OCI-LY7 (cell line): ENCODE measurements around the gene PRAMEF14. TPM values are rescaled to one million over a fixed set of nuclear protein-coding genes. Genes with fewer than 3 reads are reported as not detected.
A peak's percentile ranks its signal among the peaks of the same experiment; 100 is the strongest.
"Not testable (repeated sequence)": the region's sequence is repeated elsewhere in the genome, so short reads cannot be mapped to it uniquely, and the experiment has no call there.

Experiments
- BruUV-seq: library from RNA; stranded (reverse); fragments of 400-500 nt; replicated peaks from 2 replicates; lab custom pipeline; 2021; lab: Mats Ljungman, UMichigan
- CTCF ChIA-PET: fragments of 300-600 bp; sonication (Branson Sonifier 250); formaldehyde crosslinking; loops from one replicate; lab custom pipeline; 2022; ENCODE audit warnings: antibody characterized with exemption; ENCODE audit not compliant: unreplicated experiment; lab: Charles Lee
- POLR2A ChIA-PET: fragments of 300-600 bp; sonication (Branson Sonifier 250); formaldehyde crosslinking; loops from one replicate; lab custom pipeline; 2022; ENCODE audit warnings: antibody characterized with exemption; lab: Charles Lee
- DNase-seq: peaks from one replicate; pipeline ENCODE4 v3.0.0-alpha.2; 2015; ENCODE audit warnings: low spot score
- H2AFZ ChIP-seq: fragments of 200-600 bp; sonication (generic), shearing (Covaris generic); 2 replicates; pipeline ENCODE4 v1.6.1; 2014; ENCODE audit warnings: mild to moderate bottlenecking, antibody characterized with exemption, low read length, moderate library complexity
- H3K27ac ChIP-seq: fragments of 200-600 bp; sonication (generic); 2 replicates; pipeline ENCODE4 v1.5.1; 2014; ENCODE audit warnings: mixed run types, low read depth, mild to moderate bottlenecking, moderate library complexity, low read length, inconsistent platforms; ENCODE audit not compliant: poor library complexity, severe bottlenecking
- H3K36me3 ChIP-seq: fragments of 200-600 bp; sonication (generic); 2 replicates; pipeline ENCODE4 v1.6.1; 2014; ENCODE audit warnings: mild to moderate bottlenecking, antibody characterized with exemption, low read length, moderate library complexity, mixed read lengths; ENCODE audit not compliant: insufficient read depth
- H3K4me1 ChIP-seq: fragments of 200-600 bp; sonication (generic); 2 replicates; pipeline ENCODE4 v1.5.1; 2014; ENCODE audit warnings: mild to moderate bottlenecking, low read length; ENCODE audit not compliant: insufficient read depth, poor library complexity, severe bottlenecking
- H3K4me2 ChIP-seq: fragments of 200-600 bp; sonication (generic); 2 replicates; pipeline ENCODE4 v1.6.1; 2014; ENCODE audit warnings: mild to moderate bottlenecking, low read length
- H3K4me3 ChIP-seq: fragments of 200-600 bp; sonication (generic); 2 replicates; pipeline ENCODE4 v1.5.1; 2014; ENCODE audit warnings: mild to moderate bottlenecking, low read depth, low read length; ENCODE audit not compliant: poor library complexity, severe bottlenecking
- H3K79me2 ChIP-seq: fragments of 200-600 bp; sonication (generic); 2 replicates; pipeline ENCODE4 v1.6.1; 2016; ENCODE audit warnings: low read depth, mild to moderate bottlenecking, low read length, moderate library complexity, mixed read lengths; ENCODE audit not compliant: insufficient read depth
- H3K9me2 ChIP-seq: fragments of 200-600 bp; sonication (generic); 2 replicates; pipeline ENCODE4 v1.6.1; 2016; ENCODE audit warnings: mild to moderate bottlenecking, low read length, mixed read lengths; ENCODE audit not compliant: insufficient read depth
- H3K9me3 ChIP-seq: fragments of 200-600 bp; sonication (generic); 2 replicates; pipeline ENCODE4 v1.6.1; 2014; ENCODE audit warnings: mild to moderate bottlenecking, mixed run types, low read length, mixed read lengths
- H4K20me1 ChIP-seq: fragments of 200-600 bp; sonication (generic); 2 replicates; pipeline ENCODE4 v1.6.1; 2014; ENCODE audit warnings: mild to moderate bottlenecking, antibody characterized with exemption, low read length, moderate library complexity, mixed read lengths; ENCODE audit not compliant: insufficient read depth
- intact Hi-C: fragments of 100-400 bp; cut with micrococcal nuclease; formaldehyde crosslinking; loops from one replicate; pipeline ENCODE4 v1.10.0; 2022; ENCODE audit not compliant: unreplicated experiment
- total RNA-seq, 2 experiments: library from RNA; depleted of rRNA in 1 of 2; stranded (reverse); fragments of >200 nt in 1 of 2; shearing (Covaris generic) in 1 of 2; gene quantifications; 2 replicates each; pipeline ENCODE4 v1.2.3, GENCODE V29; 2014 to 2022
- TF ChIP-seq, protein P1 (sequence below): fragments of 200-600 bp; sonication (generic); conservative IDR thresholded peaks from 2 replicates; pipeline ENCODE4 v1.5.1; 2014; ENCODE audit warnings: mild to moderate bottlenecking, antibody characterized with exemption, low read length, moderate library complexity, mixed read lengths

Gene PRAMEF14
- total RNA-seq, 2 experiments from 2014 or later = not detected

DNA sequence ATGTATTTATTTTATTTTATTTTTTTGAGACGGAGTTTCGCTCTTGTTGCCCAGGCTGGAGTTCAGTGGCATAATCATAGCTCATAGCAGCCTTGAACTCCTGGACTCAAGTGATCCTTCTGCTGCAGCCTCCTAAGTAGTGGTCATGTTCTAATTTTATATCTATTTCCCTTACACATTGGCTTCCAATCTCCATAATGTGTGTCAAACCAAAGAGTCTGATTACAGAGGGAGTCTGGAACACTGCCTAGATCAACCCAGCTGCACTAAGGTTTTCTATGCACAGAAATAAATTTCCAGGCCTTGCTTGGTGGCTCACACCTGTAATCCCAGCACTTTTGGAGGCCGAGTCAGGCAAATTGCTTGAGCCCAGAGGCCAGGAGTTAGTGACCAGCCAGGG, 32.0 kb upstream of the PRAMEF14 start:
- H3K36me3 ChIP-seq, H3K9me2 ChIP-seq, H3K4me1 ChIP-seq, H3K79me2 ChIP-seq, H3K27ac ChIP-seq, H3K9me3 ChIP-seq, BruUV-seq, CTCF ChIA-PET, H3K4me3 ChIP-seq, POLR2A ChIA-PET, H2AFZ ChIP-seq, H3K4me2 ChIP-seq, H4K20me1 ChIP-seq, DNase-seq, intact Hi-C loops: not testable (repeated sequence)

DNA sequence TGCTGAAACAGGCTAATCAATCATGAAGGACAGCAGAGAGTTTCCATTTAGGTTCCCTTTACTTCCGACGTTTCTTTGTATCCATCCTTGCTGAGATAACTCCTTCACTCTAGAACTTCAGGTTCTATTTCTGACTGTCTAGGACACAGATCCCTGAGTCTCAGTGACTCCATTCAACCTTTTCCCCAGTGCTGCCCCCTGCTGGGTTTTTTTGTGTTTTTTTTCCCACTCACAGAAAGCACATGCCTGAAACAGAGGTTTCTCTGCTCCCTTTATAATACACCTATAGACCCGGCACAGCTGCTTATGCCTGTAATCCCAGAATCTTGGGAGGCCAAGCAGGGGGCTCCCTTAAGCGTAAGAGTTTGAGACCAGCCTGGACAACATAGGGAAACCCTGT, 21.6 kb upstream of the PRAMEF14 start:
- DNase-seq = peak; percentile 16
- H3K4me2 ChIP-seq, H4K20me1 ChIP-seq, BruUV-seq, intact Hi-C loops, H3K36me3 ChIP-seq, CTCF ChIA-PET, H3K27ac ChIP-seq, H3K4me3 ChIP-seq, H3K4me1 ChIP-seq, POLR2A ChIA-PET, H3K79me2 ChIP-seq, H3K9me3 ChIP-seq, H3K9me2 ChIP-seq, H2AFZ ChIP-seq: not testable (repeated sequence)
- TF ChIP-seq, protein P1, sequence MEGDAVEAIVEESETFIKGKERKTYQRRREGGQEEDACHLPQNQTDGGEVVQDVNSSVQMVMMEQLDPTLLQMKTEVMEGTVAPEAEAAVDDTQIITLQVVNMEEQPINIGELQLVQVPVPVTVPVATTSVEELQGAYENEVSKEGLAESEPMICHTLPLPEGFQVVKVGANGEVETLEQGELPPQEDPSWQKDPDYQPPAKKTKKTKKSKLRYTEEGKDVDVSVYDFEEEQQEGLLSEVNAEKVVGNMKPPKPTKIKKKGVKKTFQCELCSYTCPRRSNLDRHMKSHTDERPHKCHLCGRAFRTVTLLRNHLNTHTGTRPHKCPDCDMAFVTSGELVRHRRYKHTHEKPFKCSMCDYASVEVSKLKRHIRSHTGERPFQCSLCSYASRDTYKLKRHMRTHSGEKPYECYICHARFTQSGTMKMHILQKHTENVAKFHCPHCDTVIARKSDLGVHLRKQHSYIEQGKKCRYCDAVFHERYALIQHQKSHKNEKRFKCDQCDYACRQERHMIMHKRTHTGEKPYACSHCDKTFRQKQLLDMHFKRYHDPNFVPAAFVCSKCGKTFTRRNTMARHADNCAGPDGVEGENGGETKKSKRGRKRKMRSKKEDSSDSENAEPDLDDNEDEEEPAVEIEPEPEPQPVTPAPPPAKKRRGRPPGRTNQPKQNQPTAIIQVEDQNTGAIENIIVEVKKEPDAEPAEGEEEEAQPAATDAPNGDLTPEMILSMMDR = peak; percentile 69

DNA sequence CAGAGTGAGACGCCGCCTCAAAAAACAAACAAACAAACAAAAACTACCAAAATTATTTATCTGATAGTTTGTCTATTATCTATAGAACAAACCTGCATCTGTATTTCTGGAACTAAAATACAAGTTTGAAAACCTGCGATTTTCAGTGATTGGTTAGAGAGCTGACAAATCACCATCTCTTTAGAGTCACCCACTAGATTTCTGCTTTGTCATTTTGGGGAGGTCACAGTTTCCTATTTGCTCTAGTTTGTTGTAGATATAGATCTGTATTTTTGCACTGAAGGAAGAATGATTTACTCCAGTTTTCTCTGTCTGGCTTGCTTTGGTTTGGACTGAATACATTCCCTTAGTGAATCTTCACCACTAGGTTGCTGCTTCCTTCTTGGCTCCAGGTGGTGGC, 19.6 kb upstream of the PRAMEF14 start:
- H3K9me2 ChIP-seq, H3K27ac ChIP-seq, H3K36me3 ChIP-seq, H3K4me1 ChIP-seq, POLR2A ChIA-PET, intact Hi-C loops, H3K4me2 ChIP-seq, H3K79me2 ChIP-seq, BruUV-seq, H2AFZ ChIP-seq, H3K9me3 ChIP-seq, CTCF ChIA-PET, H4K20me1 ChIP-seq, DNase-seq, H3K4me3 ChIP-seq: not testable (repeated sequence)

DNA sequence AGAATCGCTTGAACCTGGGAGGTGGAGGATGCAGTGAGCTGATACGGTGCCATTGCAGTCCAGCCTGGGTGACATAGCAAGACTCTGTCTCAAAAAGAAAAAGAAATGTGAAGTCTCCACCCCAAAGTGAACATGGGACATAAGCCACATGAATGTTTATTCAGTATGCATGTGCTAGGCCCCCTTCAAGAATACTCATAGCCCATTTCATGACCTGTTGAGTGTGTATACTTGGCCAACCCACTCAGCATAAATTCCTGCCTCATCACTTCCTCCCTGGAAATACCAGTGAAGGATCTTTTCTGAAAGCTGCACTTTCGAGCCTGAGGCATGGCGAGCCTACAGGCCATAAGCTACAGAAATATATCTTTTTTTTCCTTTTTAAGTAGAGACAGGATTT, 18.0 kb upstream of the PRAMEF14 start:
- H3K9me3 ChIP-seq, intact Hi-C loops, H3K4me3 ChIP-seq, CTCF ChIA-PET, H3K9me2 ChIP-seq, BruUV-seq, H2AFZ ChIP-seq, H3K4me2 ChIP-seq, H3K79me2 ChIP-seq, H3K4me1 ChIP-seq, H4K20me1 ChIP-seq, H3K36me3 ChIP-seq, H3K27ac ChIP-seq, DNase-seq, POLR2A ChIA-PET: not testable (repeated sequence)

DNA sequence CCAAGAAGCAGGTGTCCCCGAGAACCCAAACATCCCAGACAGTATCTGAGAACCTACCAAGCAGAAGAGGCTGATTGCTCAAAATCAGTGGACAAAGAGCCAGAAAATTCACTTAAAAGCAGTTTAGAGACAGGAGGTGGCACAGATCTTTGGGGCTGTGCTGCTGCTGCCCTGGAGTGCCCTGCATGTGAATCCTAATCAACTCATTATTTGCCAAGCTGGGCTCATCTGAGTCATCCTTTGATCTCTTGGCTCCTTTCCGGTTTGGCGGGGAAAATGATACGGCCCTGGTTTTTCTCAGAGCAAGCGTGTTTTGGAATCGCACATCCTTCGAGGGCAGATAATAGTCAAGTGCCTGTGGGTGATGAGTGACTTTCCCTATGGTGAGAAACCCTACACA, 15.4 kb upstream of the PRAMEF14 start:
- intact Hi-C loops, DNase-seq, H3K27ac ChIP-seq, H3K79me2 ChIP-seq, CTCF ChIA-PET, H3K4me2 ChIP-seq, H2AFZ ChIP-seq, POLR2A ChIA-PET, BruUV-seq, H3K9me2 ChIP-seq, H3K36me3 ChIP-seq, H3K9me3 ChIP-seq, H3K4me3 ChIP-seq, H4K20me1 ChIP-seq, H3K4me1 ChIP-seq: not testable (repeated sequence)
